HCT116 (cell line): ENCODE data around the gene CREB1. TPM values are rescaled to one million over a fixed set of nuclear protein-coding genes. Genes with fewer than 3 reads are reported as not detected.

Experiments
- ATAC-seq: fragments of 200-7000 bp; cut with Tn5 transposase; 2 replicates; pipeline ENCODE4 v1.9.1; 2020; ENCODE audit warnings: mild to moderate bottlenecking, moderate library complexity
- BruUV-seq: library from RNA; stranded (reverse); fragments of 400-500 nt; replicated peaks from 2 replicates; lab custom pipeline; 2021; lab: Mats Ljungman, UMichigan
- CTCF ChIA-PET: fragments of 300-600 bp; sonication (Branson Sonifier 250); formaldehyde crosslinking; loops from one replicate; lab custom pipeline; 2021; ENCODE audit warnings: antibody characterized with exemption; lab: Charles Lee
- POLR2A ChIA-PET: fragments of 300-600, 350-600 bp; sonication (Branson Sonifier 250); formaldehyde crosslinking; loops from one replicate; lab custom pipeline; 2021; ENCODE audit warnings: antibody characterized with exemption; lab: Charles Lee
- RAD21 ChIA-PET, 2 experiments: fragments of 300-600 bp; sonication (Branson Sonifier 250); formaldehyde crosslinking; loops; one replicate each; lab custom pipeline; 2023; ENCODE audit warnings: low total read pairs in 2 of 2; ENCODE audit not compliant: uncharacterized antibody in 2 of 2, unreplicated experiment in 2 of 2, low non-redundant PET in 1 of 2; lab: Charles Lee
- DNase-seq: peaks from one replicate; pipeline ENCODE4 v3.0.0-alpha.2; 2010; ENCODE audit warnings: low read depth, low spot score
- H2AFZ ChIP-seq: fragments of 200-600 bp; shearing (Covaris generic), sonication (generic); 2 replicates; pipeline ENCODE4 v1.6.1; 2017; ENCODE audit warnings: low read depth, mixed run types, mixed read lengths, antibody characterized with exemption, low read length; ENCODE audit not compliant: poor library complexity, severe bottlenecking
- H3K27ac ChIP-seq: 2 replicates; pipeline ENCODE4 v1.5.1; 2012; ENCODE audit warnings: low read depth, low read length
- H3K27me3 ChIP-seq: fragments of 200-600 bp; sonication (generic); 2 replicates; pipeline ENCODE4 v1.6.1; 2016; ENCODE audit warnings: mixed run types, low read length, mixed read lengths; ENCODE audit not compliant: insufficient read depth
- H3K36me3 ChIP-seq, 2 experiments: fragments of 200-500 bp in 1 of 2; fragments of 200-600 bp in 1 of 2; sonication (Bioruptor generic) in 1 of 2; sonication (generic) in 1 of 2; 2 replicates each; pipeline versions ENCODE4 v1.5.1 to v1.6.1; 2014 to 2016; ENCODE audit warnings: low read length in 2 of 2, inconsistent platforms in 1 of 2, mixed read lengths in 1 of 2, mixed run types in 1 of 2; ENCODE audit not compliant: insufficient read depth in 2 of 2, control insufficient read depth in 1 of 2
- H3K4me1 ChIP-seq, 2 experiments: fragments of 200-600 bp in 1 of 2; sonication (generic) in 1 of 2; 2 replicates each; pipeline versions ENCODE4 v1.5.1 to v1.6.1; 2012 to 2017; ENCODE audit warnings: low read length in 2 of 2, inconsistent platforms in 1 of 2, mild to moderate bottlenecking in 1 of 2, mixed read lengths in 1 of 2, mixed run types in 1 of 2, moderate library complexity in 1 of 2; ENCODE audit not compliant: insufficient read depth in 2 of 2, control insufficient read depth in 1 of 2
- H3K4me2 ChIP-seq: fragments of 200-600 bp; sonication (generic); 2 replicates; pipeline ENCODE4 v1.6.1; 2017; ENCODE audit warnings: mixed run types, low read length, mixed read lengths
- H3K4me3 ChIP-seq, 2 experiments: fragments of 200-600 bp in 1 of 2; sonication (generic) in 1 of 2; replicated peaks in 1 of 2; 2 replicates each; pipeline ENCODE4 v1.5.1; 2011 to 2016; ENCODE audit warnings: low read length in 2 of 2, control low read depth in 1 of 2, low read depth in 1 of 2, mild to moderate bottlenecking in 1 of 2, mixed read lengths in 1 of 2, mixed run types in 1 of 2
- H3K79me2 ChIP-seq: fragments of 200-600 bp; sonication (generic); 2 replicates; pipeline ENCODE4 v1.6.1; 2017; ENCODE audit warnings: mild to moderate bottlenecking, mixed run types, low read length, moderate library complexity, mixed read lengths; ENCODE audit not compliant: insufficient read depth
- H3K9ac ChIP-seq: fragments of 200-600 bp; sonication (generic); 2 replicates; pipeline ENCODE4 v1.6.1; 2016; ENCODE audit warnings: low read length, mixed read lengths
- H3K9me2 ChIP-seq: fragments of 200-600 bp; sonication (generic), shearing (Covaris generic); 2 replicates; pipeline ENCODE4 v1.6.1; 2017; ENCODE audit warnings: mixed run types, mild to moderate bottlenecking, moderate library complexity; ENCODE audit not compliant: insufficient read depth
- H3K9me3 ChIP-seq, 2 experiments: fragments of 200-500 bp in 1 of 2; fragments of 200-600 bp in 1 of 2; sonication (Bioruptor generic) in 1 of 2; sonication (generic) in 1 of 2; 2 replicates each; pipeline ENCODE4 v1.6.1; 2014 to 2017; ENCODE audit warnings: low read length in 2 of 2, mixed read lengths in 2 of 2, inconsistent platforms in 1 of 2, low read depth in 1 of 2, mild to moderate bottlenecking in 1 of 2, mixed run types in 1 of 2, moderate library complexity in 1 of 2; ENCODE audit not compliant: control insufficient read depth in 1 of 2, insufficient read depth in 1 of 2
- H4K20me1 ChIP-seq: fragments of 200-600 bp; sonication (generic), shearing (Covaris generic); 2 replicates; pipeline ENCODE4 v1.6.1; 2017; ENCODE audit warnings: mixed run types, mild to moderate bottlenecking, moderate library complexity; ENCODE audit not compliant: insufficient read depth
- CBX3 ChIP-seq: IDR thresholded peaks from 2 replicates; pipeline ENCODE4 v1.6.1; 2012; ENCODE audit warnings: low read depth
- CEBPB ChIP-seq: IDR thresholded peaks from 2 replicates; pipeline ENCODE4 v1.6.1; 2012; ENCODE audit warnings: low read depth
- ELF1 ChIP-seq: IDR thresholded peaks from 2 replicates; pipeline ENCODE4 v1.6.1; 2012; ENCODE audit warnings: low read depth, borderline replicate concordance
- EZH2 ChIP-seq: fragments of 200-600 bp; sonication (generic); IDR thresholded peaks from 2 replicates; pipeline ENCODE4 v1.6.1; 2017; ENCODE audit warnings: antibody characterized with exemption, mixed run types
- EZH2phosphoT487 ChIP-seq: fragments of 200-600 bp; IDR thresholded peaks from 2 replicates; pipeline ENCODE4 v1.6.1; 2018; ENCODE audit warnings: antibody characterized with exemption, borderline replicate concordance
- FOSL1 ChIP-seq: IDR thresholded peaks from 2 replicates; pipeline ENCODE4 v1.6.1; 2012; ENCODE audit warnings: low read depth
- JUND ChIP-seq: IDR thresholded peaks from 2 replicates; pipeline ENCODE4 v1.6.1; 2012
- POLR2A ChIP-seq: IDR thresholded peaks from 2 replicates; pipeline ENCODE4 v1.7.0; 2011; ENCODE audit warnings: borderline replicate concordance; ENCODE audit not compliant: insufficient read depth, insufficient read length; ENCODE audit errors: extremely low read depth
- POLR2AphosphoS5 ChIP-seq: IDR thresholded peaks from 2 replicates; pipeline ENCODE4 v1.6.1; 2011; ENCODE audit warnings: mild to moderate bottlenecking, low read depth, low read length, moderate library complexity
- RAD21 ChIP-seq: IDR thresholded peaks from 2 replicates; pipeline ENCODE4 v1.6.1; 2012; ENCODE audit warnings: low read depth, mild to moderate bottlenecking
- SIN3A ChIP-seq: IDR thresholded peaks from 2 replicates; pipeline ENCODE4 v1.6.1; 2012; ENCODE audit warnings: low read depth
- SP1 ChIP-seq: IDR thresholded peaks from 2 replicates; pipeline ENCODE4 v1.6.1; 2012; ENCODE audit warnings: low read depth
- SRF ChIP-seq: IDR thresholded peaks from 2 replicates; pipeline ENCODE4 v1.6.1; 2012; ENCODE audit warnings: low read depth
- YY1 ChIP-seq: IDR thresholded peaks from 2 replicates; pipeline ENCODE4 v1.6.1; 2011; ENCODE audit warnings: low read length, low read depth, moderate library complexity, mild to moderate bottlenecking; ENCODE audit not compliant: insufficient replicate concordance; ENCODE audit errors: extremely low read depth
- ZFX ChIP-seq: fragments of 450-650 bp; IDR thresholded peaks from 2 replicates; pipeline ENCODE4 v1.6.1; 2017
- ZNF274 ChIP-seq: fragments of 200-500 bp; sonication (Bioruptor generic); IDR thresholded peaks from 2 replicates; pipeline ENCODE4 v1.6.1; 2014; ENCODE audit warnings: mild to moderate bottlenecking, low read depth, low read length, inconsistent platforms
- intact Hi-C: fragments of 100-400 bp; cut with micrococcal nuclease; formaldehyde crosslinking; loops from 2 replicates; pipeline ENCODE4 v1.10.0; 2022
- total RNA-seq: library from RNA; stranded (reverse); gene quantifications from one replicate; pipeline ENCODE4 v1.2.1, GENCODE V29; 2021; ENCODE audit not compliant: unreplicated experiment
- TF ChIP-seq, protein P1 (sequence below): IDR thresholded peaks from 2 replicates; pipeline ENCODE4 v1.6.1; 2012
- TF ChIP-seq, protein P2 (sequence below): IDR thresholded peaks from 2 replicates; pipeline ENCODE4 v1.6.1; 2012; ENCODE audit warnings: low read depth
- TF ChIP-seq, protein P3 (sequence below): IDR thresholded peaks from 2 replicates; pipeline ENCODE4 v1.6.1; 2012
- TF ChIP-seq, protein P4 (sequence below), 3 experiments: fragments of 200-600 bp in 1 of 3; sonication (generic) in 1 of 3; IDR thresholded peaks in 2 of 3; conservative IDR thresholded peaks in 1 of 3; 2 replicates each; pipeline ENCODE4 v1.5.1; 2012 to 2017; ENCODE audit warnings: low read depth in 2 of 3, low read length in 2 of 3, antibody characterized with exemption in 1 of 3, borderline replicate concordance in 1 of 3, control low read depth in 1 of 3, mild to moderate bottlenecking in 1 of 3, mixed read lengths in 1 of 3, mixed run types in 1 of 3, moderate library complexity in 1 of 3; ENCODE audit not compliant: insufficient read depth in 1 of 3

The CREB1 gene
- total RNA-seq, 1 experiment from 2014 or later, result 60.4 TPM

DNA sequence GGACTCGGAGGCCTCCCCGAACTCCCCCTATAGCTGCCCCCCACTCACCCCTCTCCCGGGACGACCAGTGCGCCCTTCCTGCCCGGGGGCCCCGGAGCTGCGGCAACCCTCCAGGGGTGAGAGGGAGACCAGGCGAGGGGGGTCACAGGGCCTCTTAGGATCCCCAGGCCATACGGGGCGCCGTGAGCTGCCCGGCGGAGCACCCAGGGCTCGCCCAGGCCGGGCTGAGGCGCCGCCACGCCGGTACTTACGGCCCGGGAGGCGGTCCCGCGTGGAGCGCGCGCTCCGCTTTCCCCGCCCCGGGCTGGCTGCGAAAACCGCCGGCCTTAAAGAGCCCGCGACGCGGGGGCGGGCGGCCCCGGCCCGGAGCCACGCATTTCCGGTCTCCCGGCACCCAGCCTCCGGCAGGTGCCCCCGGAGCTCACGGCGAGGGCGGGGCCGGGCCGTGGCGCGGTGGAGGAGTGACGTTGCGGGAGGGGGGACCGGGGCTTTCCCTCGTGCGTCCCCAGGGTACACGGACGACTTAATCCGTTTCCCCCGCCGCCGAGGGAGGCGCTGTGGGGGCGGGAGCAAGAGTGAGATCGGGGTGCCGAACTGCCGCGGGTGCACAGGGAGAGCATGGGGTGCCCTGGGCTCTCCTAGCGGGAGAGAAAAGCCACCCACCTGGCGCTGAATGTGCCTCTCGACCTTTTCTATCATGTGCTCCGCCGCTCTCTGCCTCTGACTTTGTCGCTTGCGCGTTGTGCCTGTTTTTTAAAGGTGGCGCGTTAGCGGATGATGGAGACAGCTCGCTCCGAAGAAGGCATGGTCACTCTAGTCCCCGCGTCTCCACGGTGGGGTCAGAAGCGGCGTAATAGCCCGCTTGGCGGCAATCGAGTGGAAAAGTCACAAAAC lies 95.5 kb downstream of the CREB1 start, which contains the start of gene METTL21A:
TSS of gene METTL21A (minus strand) at position 381 of the 894 bp plus-strand sequence. CDS start 1,019 bp downstream, outside the sequence.
- peak; percentile 72 for ATAC-seq
- POLR2A ChIA-PET, result interaction anchor here (1.0 to 3.4 kb wide), 5 partner anchors 9 to 95 kb away, joined by 3 to 10 read pairs (median 3); partner anchors contain the start of genes CCNYL1 and CREB1
- CTCF ChIA-PET, result interaction anchor here (0.7 to 3.6 kb wide), 13 partner anchors 8 to 416 kb away, joined by 3 to 20 read pairs (median 8); no protein-coding TSS in a partner anchor
- H3K4me2 ChIP-seq, result peak within 1 kb of the TSS; percentile 99
- peaks cover 8 to 30% of the 10 kb centered on the region in 2 experiments; a peak in 3 of 4 replicates for H3K4me1 ChIP-seq
- BruUV-seq, result TSS peak; percentile 92
- peak within 1 kb of the TSS; percentile 96 for H3K9ac ChIP-seq
- peak within 1 kb of the TSS; percentile 88 for H3K27ac ChIP-seq
- peak; percentile 77 for DNase-seq
- no peaks in the 10 kb centered on the region for H3K9me3 ChIP-seq
- peaks cover 28% of the 10 kb centered on the region for H3K79me2 ChIP-seq
- RAD21 ChIA-PET, result interaction anchor here in 1 of 2 experiments (1.1 kb wide), 1 partner anchor 86 kb away, joined by 6 read pairs; the partner anchor contains the start of gene CCNYL1
- peak within 1 kb of the TSS; percentile 90 for H2AFZ ChIP-seq
- H3K9me2 ChIP-seq, result no peaks in the 10 kb centered on the region
- intact Hi-C loops, result loop anchor here (2.0 to 5.0 kb wide), 3 partner anchors 94 to 640 kb away; no protein-coding TSS in a partner anchor
- no peaks in the 10 kb centered on the region for H4K20me1 ChIP-seq
- H3K4me3 ChIP-seq, result peak within 1 kb of the TSS; percentile 79 to 94
- H3K36me3 ChIP-seq, result peaks cover 11 to 15% of the 10 kb centered on the region in 2 experiments
- H3K27me3 ChIP-seq, result no peaks in the 10 kb centered on the region
- no peak for TF ChIP-seq EZH2phosphoT487
- TF ChIP-seq ELF1, result no peak
- TF ChIP-seq YY1, result peak; percentile 8
- TF ChIP-seq, protein P1, sequence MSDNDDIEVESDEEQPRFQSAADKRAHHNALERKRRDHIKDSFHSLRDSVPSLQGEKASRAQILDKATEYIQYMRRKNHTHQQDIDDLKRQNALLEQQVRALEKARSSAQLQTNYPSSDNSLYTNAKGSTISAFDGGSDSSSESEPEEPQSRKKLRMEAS, result peak; percentile 91
- peak; percentile 81 for TF ChIP-seq POLR2AphosphoS5
- peak; percentile 72 for TF ChIP-seq SIN3A
- TF ChIP-seq SRF, result no peak
- peak; percentile 90 for TF ChIP-seq ZFX
- no peak for TF ChIP-seq CEBPB
- TF ChIP-seq, protein P2, sequence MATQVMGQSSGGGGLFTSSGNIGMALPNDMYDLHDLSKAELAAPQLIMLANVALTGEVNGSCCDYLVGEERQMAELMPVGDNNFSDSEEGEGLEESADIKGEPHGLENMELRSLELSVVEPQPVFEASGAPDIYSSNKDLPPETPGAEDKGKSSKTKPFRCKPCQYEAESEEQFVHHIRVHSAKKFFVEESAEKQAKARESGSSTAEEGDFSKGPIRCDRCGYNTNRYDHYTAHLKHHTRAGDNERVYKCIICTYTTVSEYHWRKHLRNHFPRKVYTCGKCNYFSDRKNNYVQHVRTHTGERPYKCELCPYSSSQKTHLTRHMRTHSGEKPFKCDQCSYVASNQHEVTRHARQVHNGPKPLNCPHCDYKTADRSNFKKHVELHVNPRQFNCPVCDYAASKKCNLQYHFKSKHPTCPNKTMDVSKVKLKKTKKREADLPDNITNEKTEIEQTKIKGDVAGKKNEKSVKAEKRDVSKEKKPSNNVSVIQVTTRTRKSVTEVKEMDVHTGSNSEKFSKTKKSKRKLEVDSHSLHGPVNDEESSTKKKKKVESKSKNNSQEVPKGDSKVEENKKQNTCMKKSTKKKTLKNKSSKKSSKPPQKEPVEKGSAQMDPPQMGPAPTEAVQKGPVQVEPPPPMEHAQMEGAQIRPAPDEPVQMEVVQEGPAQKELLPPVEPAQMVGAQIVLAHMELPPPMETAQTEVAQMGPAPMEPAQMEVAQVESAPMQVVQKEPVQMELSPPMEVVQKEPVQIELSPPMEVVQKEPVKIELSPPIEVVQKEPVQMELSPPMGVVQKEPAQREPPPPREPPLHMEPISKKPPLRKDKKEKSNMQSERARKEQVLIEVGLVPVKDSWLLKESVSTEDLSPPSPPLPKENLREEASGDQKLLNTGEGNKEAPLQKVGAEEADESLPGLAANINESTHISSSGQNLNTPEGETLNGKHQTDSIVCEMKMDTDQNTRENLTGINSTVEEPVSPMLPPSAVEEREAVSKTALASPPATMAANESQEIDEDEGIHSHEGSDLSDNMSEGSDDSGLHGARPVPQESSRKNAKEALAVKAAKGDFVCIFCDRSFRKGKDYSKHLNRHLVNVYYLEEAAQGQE, result no peak
- no peak; the same call in 1 of the 2 replicates for TF ChIP-seq JUND
- TF ChIP-seq, protein P3, sequence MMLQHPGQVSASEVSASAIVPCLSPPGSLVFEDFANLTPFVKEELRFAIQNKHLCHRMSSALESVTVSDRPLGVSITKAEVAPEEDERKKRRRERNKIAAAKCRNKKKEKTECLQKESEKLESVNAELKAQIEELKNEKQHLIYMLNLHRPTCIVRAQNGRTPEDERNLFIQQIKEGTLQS, result no peak
- no peak for TF ChIP-seq ZNF274
- TF ChIP-seq CBX3, result peak; percentile 68; the same call in 1 of the 2 replicates
- TF ChIP-seq SP1, result peak; percentile 74
- TF ChIP-seq FOSL1, result 0 out of 2 replicates have a peak, but pooled peaks have one; percentile 10
- peak; percentile 7; the same call in 1 of the 2 replicates for TF ChIP-seq RAD21
- peak; percentile 45 for TF ChIP-seq POLR2A
- TF ChIP-seq, protein P4, sequence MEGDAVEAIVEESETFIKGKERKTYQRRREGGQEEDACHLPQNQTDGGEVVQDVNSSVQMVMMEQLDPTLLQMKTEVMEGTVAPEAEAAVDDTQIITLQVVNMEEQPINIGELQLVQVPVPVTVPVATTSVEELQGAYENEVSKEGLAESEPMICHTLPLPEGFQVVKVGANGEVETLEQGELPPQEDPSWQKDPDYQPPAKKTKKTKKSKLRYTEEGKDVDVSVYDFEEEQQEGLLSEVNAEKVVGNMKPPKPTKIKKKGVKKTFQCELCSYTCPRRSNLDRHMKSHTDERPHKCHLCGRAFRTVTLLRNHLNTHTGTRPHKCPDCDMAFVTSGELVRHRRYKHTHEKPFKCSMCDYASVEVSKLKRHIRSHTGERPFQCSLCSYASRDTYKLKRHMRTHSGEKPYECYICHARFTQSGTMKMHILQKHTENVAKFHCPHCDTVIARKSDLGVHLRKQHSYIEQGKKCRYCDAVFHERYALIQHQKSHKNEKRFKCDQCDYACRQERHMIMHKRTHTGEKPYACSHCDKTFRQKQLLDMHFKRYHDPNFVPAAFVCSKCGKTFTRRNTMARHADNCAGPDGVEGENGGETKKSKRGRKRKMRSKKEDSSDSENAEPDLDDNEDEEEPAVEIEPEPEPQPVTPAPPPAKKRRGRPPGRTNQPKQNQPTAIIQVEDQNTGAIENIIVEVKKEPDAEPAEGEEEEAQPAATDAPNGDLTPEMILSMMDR (IDR thresholded peaks at IDR 0.05 in 2 of 3, conservative IDR thresholded peaks at IDR 0.05 in 1 of 3; ENCODE audit: borderline replicate concordance in 1 of 3, insufficient read depth in 1 of 3, low read depth in 2 of 3, low read length in 2 of 3), result peak in 2 of 3 experiments; percentile 14 to 32; a peak in 2 of 6 replicates
- no peak for TF ChIP-seq EZH2
